Measurements from ENCODE around the gene PUDP. TPM values are rescaled to one million over a fixed set of nuclear protein-coding genes. Genes with fewer than 3 reads are reported as not detected.
"Not testable (repeated sequence)": the region's sequence is repeated elsewhere in the genome, so short reads cannot be mapped to it uniquely, and the experiment has no call there.

Gene PUDP
- total RNA-seq, 1 donor from 2014 or later: 6.1 TPM

GRCh38 chrX:7028246-7028645 lies 119.7 kb downstream of the PUDP start:
- H3K4me3 ChIP-seq (ENCODE audit: low read depth, low read length): no peak overlapping the region
- peak; percentile 64 for FAIRE-seq
- DNase-seq (ENCODE audit: low read depth): peak; percentile 15
- no peaks in the 10 kb centered on the region for H3K27me3 ChIP-seq (ENCODE audit: control insufficient read depth, insufficient read depth, low read length)
- no peak for TF ChIP-seq CTCF (IDR thresholded peaks at IDR 0.05; ENCODE audit: insufficient read depth, low read length, severe bottlenecking)
- H3K36me3 ChIP-seq (ENCODE audit: control insufficient read depth, insufficient read depth, low read length): no peaks in the 10 kb centered on the region

GRCh38 chrX:7027071-7027470 lies 120.9 kb downstream of the PUDP start:
- Histone ChIP-seq H3K4me3 (ENCODE audit: low read depth, low read length) (no peak overlapping the region), H3K27me3 (ENCODE audit: control insufficient read depth, insufficient read depth, low read length) (no peaks in the 10 kb centered on the region), H3K36me3 (ENCODE audit: control insufficient read depth, insufficient read depth, low read length) (no peaks in the 10 kb centered on the region)
- FAIRE-seq (no peak), DNase-seq (ENCODE audit: low read depth) (no peak)
- TF ChIP-seq CTCF (IDR thresholded peaks at IDR 0.05; ENCODE audit: insufficient read depth, low read length, severe bottlenecking): no peak

GRCh38 chrX:7026365-7026764 lies 121.6 kb downstream of the PUDP start:
- H3K4me3 ChIP-seq (ENCODE audit: low read depth, low read length); DNase-seq (ENCODE audit: low read depth); H3K27me3 ChIP-seq (ENCODE audit: control insufficient read depth, insufficient read depth, low read length); H3K36me3 ChIP-seq (ENCODE audit: control insufficient read depth, insufficient read depth, low read length); FAIRE-seq: not testable (repeated sequence)

GRCh38 chrX:7025471-7025870 lies 122.5 kb downstream of the PUDP start:
- FAIRE-seq: no peak
- DNase-seq (ENCODE audit: low read depth): no peak
- TF ChIP-seq CTCF (IDR thresholded peaks at IDR 0.05; ENCODE audit: insufficient read depth, low read length, severe bottlenecking): no peak
- Histone ChIP-seq H3K4me3 (ENCODE audit: low read depth, low read length) (no peak overlapping the region), H3K36me3 (ENCODE audit: control insufficient read depth, insufficient read depth, low read length) (no peaks in the 10 kb centered on the region), H3K27me3 (ENCODE audit: control insufficient read depth, insufficient read depth, low read length) (no peaks in the 10 kb centered on the region)

GRCh38 chrX:7024850-7025249 lies 123.1 kb downstream of the PUDP start:
- TF ChIP-seq CTCF (IDR thresholded peaks at IDR 0.05; ENCODE audit: insufficient read depth, low read length, severe bottlenecking): no peak
- Histone ChIP-seq H3K36me3 (ENCODE audit: control insufficient read depth, insufficient read depth, low read length) (no peaks in the 10 kb centered on the region), H3K27me3 (ENCODE audit: control insufficient read depth, insufficient read depth, low read length) (no peaks in the 10 kb centered on the region), H3K4me3 (ENCODE audit: low read depth, low read length) (no peak overlapping the region)
- DNase-seq (ENCODE audit: low read depth) (peak; percentile 81), FAIRE-seq (peak; percentile 97)

- peak; percentile 98 for FAIRE-seq
Observed at GRCh38 chrX:7022996-7023395, 125.0 kb downstream of the PUDP start.

GRCh38 chrX:7021991-7022390 lies 126.0 kb downstream of the PUDP start:
- no peak for DNase-seq (ENCODE audit: low read depth)
- FAIRE-seq: peak; percentile 43
- H3K4me3 ChIP-seq (ENCODE audit: low read depth, low read length): no peak overlapping the region
- H3K36me3 ChIP-seq (ENCODE audit: control insufficient read depth, insufficient read depth, low read length): no peaks in the 10 kb centered on the region
- no peaks in the 10 kb centered on the region for H3K27me3 ChIP-seq (ENCODE audit: control insufficient read depth, insufficient read depth, low read length)
- TF ChIP-seq CTCF (IDR thresholded peaks at IDR 0.05; ENCODE audit: insufficient read depth, low read length, severe bottlenecking): no peak

More at GRCh38 chrX:7022996-7023395, 125.0 kb downstream of the PUDP start:
- not testable (repeated sequence) for H3K27me3 ChIP-seq (ENCODE audit: control insufficient read depth, insufficient read depth, low read length); H3K4me3 ChIP-seq (ENCODE audit: low read depth, low read length); H3K36me3 ChIP-seq (ENCODE audit: control insufficient read depth, insufficient read depth, low read length)
- peak; percentile 39 for DNase-seq (ENCODE audit: low read depth)
